MG63 (cell line): ENCODE results near the gene GORASP1. TPM values are rescaled to one million over a fixed set of nuclear protein-coding genes. Genes with fewer than 3 reads are reported as not detected.

ENCODE experiments used
- DNase-seq: peaks from one replicate; pipeline ENCODE4 v3.0.0-alpha.2; 2020
- H3K27me3 ChIP-seq: fragments of 250-450 bp; sonication (Bioruptor Pico); 2 replicates; pipeline ENCODE4 v1.5.1; 2020; ENCODE audit warnings: mild to moderate bottlenecking, moderate library complexity
- H3K36me3 ChIP-seq: fragments of 250-450 bp; sonication (Bioruptor Pico); 2 replicates; pipeline ENCODE4 v1.5.1; 2020; ENCODE audit warnings: mild to moderate bottlenecking, moderate library complexity
- H3K4me3 ChIP-seq: fragments of 250-450 bp; sonication (Bioruptor Pico); 2 replicates; pipeline ENCODE4 v1.5.1; 2020; ENCODE audit warnings: mild to moderate bottlenecking, moderate library complexity
- H3K9me3 ChIP-seq: fragments of 250-450 bp; sonication (Bioruptor Pico); 2 replicates; pipeline ENCODE4 v1.5.1; 2020; ENCODE audit warnings: mild to moderate bottlenecking, moderate library complexity
- total RNA-seq: library from RNA; depleted of rRNA; stranded (reverse); fragments of >200 nt; shearing (Covaris generic); gene quantifications from 2 replicates; pipeline ENCODE4 v1.2.3, GENCODE V29; 2014; ENCODE audit warnings: low replicate concordance; rRNA removed

Gene GORASP1
- total RNA-seq: 11.4 and 19.4 TPM in 2 replicates

GRCh38 chr3:39107388-39108199 lies at the start of gene GORASP1, which contains the start of gene TTC21A:
Gene GORASP1, minus strand, starts transcription at chr3:39107627. Its CDS starts 86 bp downstream, at chr3:39107541.
Gene TTC21A, plus strand, starts transcription at chr3:39107680. Its CDS starts 158 bp downstream, at chr3:39107838.
- Histone ChIP-seq H3K36me3 (no peaks in the 10 kb centered on the region), H3K4me3 (peak within 1 kb of the TSS; percentile 77)
- DNase-seq: peak; percentile 75

DNA sequence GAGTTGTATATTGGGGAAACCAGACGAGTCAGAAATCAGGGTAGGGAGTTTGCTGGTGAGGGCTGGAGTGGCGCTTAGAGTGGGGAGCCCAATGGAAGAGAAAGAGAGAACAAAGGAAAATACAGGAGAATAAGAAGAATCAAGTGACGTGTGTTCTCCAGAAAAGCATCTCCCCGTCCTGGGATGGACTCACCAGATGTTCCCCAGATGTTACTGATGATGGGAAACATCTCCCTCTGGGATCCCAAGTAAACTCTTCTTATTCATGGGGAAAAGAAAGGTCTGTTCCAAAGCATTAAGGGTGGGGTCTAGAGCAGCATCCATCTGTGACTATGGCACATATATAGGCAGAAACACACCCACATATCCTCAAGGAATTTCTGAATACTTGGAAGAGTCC lies 49.0 kb upstream of the GORASP1 start:
- DNase-seq: no peak
- Histone ChIP-seq H3K36me3 (no peaks in the 10 kb centered on the region), H3K27me3 (no peaks in the 10 kb centered on the region), H3K4me3 (no peak overlapping the region), H3K9me3 (no peaks in the 10 kb centered on the region)

More at GRCh38 chr3:39107388-39108199, at the start of gene GORASP1, which contains the start of gene TTC21A:
- Histone ChIP-seq H3K9me3 (no peaks in the 10 kb centered on the region), H3K27me3 (no peaks in the 10 kb centered on the region)

- DNase-seq: peak; percentile 18
- Histone ChIP-seq H3K36me3 (no peaks in the 10 kb centered on the region), H3K4me3 (no peak overlapping the region), H3K9me3 (no peaks in the 10 kb centered on the region), H3K27me3 (no peaks in the 10 kb centered on the region)
These were observed 47.0 kb upstream of the GORASP1 start for GRCh38 chr3:39154280-39155021.

DNA sequence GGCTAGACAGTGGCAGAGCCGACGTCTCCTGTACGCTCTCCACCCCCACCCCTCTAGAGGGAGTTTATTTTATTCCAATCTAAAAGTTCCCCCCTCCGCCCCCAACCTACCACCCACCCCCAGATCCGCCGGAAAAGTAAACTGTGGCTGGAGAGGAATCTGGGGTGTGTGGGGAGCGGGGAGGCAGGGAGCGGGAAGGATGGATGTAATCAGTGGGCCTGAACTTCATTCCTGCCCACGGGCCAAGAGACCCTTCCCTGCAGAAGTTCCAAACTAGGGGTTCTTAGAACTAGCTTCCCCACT lies 46.5 kb upstream of the GORASP1 start:
- H3K4me3 ChIP-seq: no peak overlapping the region; the same call in 1 of the 2 replicates
- H3K27me3 ChIP-seq: no peaks in the 10 kb centered on the region
- no peaks in the 10 kb centered on the region for H3K36me3 ChIP-seq
- H3K9me3 ChIP-seq: no peaks in the 10 kb centered on the region
- no peak for DNase-seq

DNA sequence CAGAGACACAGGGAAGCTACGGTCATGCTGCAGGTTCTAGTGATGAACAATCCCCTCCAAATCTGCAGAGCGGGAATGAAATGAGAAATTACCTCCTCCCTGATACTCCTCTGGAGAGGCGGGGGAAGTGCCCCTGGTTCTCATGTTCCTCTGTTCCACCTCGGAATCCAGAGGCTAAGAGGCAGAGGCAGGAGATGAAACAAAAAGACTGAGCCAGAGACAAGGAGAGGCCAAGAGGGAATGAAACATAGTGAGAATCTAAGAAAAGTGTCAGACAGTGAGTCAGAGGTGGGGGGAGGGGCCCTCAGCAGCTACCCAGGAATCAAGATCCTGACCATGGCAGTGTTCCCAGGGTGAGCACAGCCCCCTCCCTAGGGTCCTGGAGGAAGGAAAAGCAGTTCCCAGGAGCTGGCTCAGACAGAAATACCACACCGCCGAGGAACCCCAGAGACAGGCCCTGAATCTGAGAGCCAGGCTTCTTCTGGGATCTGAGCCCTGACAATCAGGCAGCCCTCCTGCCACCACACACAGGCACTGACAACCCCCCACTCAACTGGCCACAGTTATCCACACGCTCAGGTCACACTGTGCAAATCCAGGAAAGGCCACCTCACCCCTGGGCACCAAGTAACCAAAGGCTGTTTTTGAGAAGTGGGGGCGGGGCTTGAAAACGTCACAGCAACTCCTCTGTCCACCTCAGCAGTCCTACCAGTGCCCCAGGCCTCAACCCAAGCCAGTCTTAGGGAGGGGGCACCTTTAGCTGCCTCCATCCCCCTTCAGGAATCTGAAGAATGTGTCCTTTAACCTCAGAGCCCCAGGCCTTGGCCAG lies 43.6 kb upstream of the GORASP1 start:
- DNase-seq: peak; percentile 93

DNA sequence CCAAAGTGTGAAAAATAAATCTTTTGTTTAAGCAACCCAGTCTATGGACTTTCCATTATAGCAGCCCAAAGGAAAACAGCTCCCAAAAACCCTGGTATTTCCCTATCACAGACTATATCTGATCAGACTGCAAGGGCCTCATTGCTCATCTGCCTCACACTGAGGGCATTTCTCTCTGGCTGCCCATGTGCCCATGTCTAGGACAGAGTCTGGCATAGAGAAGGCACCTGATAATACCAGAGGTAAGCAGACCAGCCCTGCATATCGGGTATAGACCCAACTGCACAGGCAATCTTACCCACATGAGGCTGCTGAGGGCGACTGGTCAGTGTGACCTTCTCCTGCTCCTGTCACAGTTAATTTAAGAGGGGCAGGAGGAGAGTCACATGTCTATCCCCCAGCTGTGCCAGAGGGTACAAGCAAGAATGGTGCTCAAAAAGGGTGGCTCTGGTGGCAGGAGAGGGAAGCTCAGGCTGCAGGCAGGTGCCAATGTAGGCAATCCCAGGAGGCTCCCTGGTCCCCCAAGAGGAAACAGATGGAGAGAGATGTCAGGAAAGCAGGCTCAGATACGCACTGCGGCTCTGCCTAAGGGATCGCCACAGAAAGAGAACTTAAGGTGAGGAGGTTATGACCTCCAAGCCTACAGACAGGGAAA lies 42.8 kb upstream of the GORASP1 start:
- Histone ChIP-seq H3K36me3 (peaks cover 10% of the 10 kb centered on the region), H3K4me3 (0 out of 2 replicates have a peak overlapping the region, but pooled peaks have one; percentile 14), H3K27me3 (no peaks in the 10 kb centered on the region), H3K9me3 (no peaks in the 10 kb centered on the region)
- DNase-seq: no peak

More for the DNA sequence above, 43.6 kb upstream of the GORASP1 start:
- Histone ChIP-seq H3K9me3 (no peaks in the 10 kb centered on the region), H3K4me3 (peak overlapping the region; percentile 64), H3K36me3 (peaks cover 4% of the 10 kb centered on the region), H3K27me3 (no peaks in the 10 kb centered on the region)

DNA sequence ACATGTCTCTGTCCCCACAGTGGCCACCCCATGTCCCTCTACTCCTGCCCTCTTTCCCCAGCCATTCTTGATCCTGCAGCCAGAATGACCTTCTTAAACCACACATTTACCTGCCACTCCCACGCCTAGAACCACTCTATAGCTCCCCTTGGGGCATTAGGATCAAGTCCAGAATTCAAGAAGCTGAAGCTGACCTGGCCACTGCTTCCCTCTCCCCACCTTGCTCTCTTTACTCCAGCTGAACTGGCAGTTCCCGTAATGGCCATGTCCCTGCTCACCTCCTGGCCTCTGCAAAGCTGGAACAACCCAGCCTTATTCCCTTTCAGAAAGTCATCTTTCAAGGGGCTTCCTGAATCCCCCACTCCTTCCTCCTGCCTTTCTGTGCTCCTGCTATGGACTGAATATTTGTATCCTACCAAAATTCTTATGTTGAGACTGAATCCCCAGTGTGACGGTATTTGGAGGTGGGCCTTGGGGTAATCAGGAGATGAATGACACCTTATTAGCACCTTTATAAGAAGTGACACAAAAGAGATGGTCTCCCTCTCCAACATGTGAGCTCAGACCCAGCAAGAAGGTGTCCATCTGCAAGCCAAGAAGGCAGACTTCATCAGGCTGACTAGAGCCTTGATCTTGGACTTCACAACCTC lies 42.2 kb upstream of the GORASP1 start:
- no peak for DNase-seq
- Histone ChIP-seq H3K9me3 (no peaks in the 10 kb centered on the region), H3K36me3 (peaks cover 10% of the 10 kb centered on the region), H3K4me3 (no peak overlapping the region), H3K27me3 (no peaks in the 10 kb centered on the region)

DNA sequence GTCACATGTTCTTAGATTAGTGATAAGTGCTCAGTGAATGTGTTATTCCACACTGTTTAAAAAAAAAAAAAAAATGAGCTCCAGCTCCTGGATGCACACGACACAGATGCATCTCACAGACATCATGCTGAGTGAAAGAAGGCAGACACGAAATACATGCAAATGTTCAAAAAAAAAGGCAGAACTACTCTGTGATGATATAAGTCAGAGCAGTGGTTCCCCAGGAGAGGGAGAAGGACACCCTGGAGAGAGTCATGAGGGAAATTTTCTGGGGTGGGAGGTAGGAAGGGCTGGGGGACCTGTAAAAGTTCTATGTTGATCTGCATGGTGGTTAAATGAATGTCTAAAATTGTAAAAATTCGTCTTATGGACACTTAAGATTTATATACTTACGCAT lies 41.6 kb upstream of the GORASP1 start:
- no peak overlapping the region for H3K4me3 ChIP-seq
- H3K36me3 ChIP-seq: peaks cover 10% of the 10 kb centered on the region
- H3K27me3 ChIP-seq: no peaks in the 10 kb centered on the region
- H3K9me3 ChIP-seq: no peaks in the 10 kb centered on the region
- DNase-seq: no peak

GRCh38 chr3:39148435-39149058 lies 41.1 kb upstream of the GORASP1 start:
- DNase-seq: no peak
- Histone ChIP-seq H3K4me3 (no peak overlapping the region), H3K36me3 (peaks cover 10% of the 10 kb centered on the region), H3K27me3 (no peaks in the 10 kb centered on the region), H3K9me3 (no peaks in the 10 kb centered on the region)

- Histone ChIP-seq H3K4me3 (no peak overlapping the region), H3K36me3 (peaks cover 12% of the 10 kb centered on the region), H3K9me3 (no peaks in the 10 kb centered on the region), H3K27me3 (no peaks in the 10 kb centered on the region)
- no peak for DNase-seq
These were observed 40.4 kb upstream of the GORASP1 start for GRCh38 chr3:39147711-39148434.

DNA sequence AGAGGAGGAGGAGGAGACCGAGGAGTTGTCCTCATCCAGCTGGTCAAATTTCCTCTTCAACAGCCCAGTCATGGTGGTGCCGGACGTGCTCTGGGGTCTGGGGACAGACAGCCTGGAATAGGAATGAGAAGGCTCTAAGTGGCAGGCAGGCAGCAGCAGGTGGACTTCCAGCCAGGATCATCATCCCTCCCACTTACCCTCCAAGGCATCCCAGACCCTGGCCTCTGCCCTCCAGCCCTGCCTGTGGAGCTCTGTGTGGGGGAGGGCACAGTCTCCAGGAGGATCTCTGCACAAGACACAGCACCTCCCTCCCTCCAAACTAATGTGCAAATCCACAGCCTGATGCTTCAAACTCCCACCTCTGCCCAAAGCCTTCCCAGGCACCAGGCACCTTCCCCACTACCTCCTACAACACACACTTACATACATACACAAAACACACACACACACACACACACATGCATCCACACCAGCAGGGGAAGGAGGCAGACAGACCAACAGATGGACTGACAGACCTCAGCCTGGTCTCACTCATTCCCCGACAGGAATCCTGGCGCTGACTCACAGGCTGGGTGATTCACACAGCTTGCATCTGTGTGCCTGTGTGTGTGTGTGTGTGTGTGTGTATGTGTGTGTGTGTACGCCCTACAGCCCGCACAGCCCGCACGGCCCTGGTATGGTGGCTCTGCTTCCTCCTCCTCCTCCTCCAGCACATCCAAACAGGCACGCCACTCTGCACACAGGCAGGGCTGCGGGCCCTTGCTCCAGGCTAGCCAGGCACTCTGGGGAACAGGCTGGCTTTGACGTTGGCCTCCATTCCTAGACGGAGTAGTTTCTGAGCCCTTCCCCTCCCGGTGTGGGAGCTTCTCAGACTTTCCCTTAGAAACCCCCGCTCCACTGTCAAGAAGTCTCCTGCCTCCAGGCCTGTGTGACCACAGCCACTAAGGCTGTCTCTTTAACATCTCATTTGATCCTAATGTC lies 39.5 kb upstream of the GORASP1 start:
- H3K27me3 ChIP-seq: no peaks in the 10 kb centered on the region
- no peaks in the 10 kb centered on the region for H3K9me3 ChIP-seq
- H3K4me3 ChIP-seq: no peak overlapping the region
- peak; percentile 93 for DNase-seq
- H3K36me3 ChIP-seq: peaks cover 14% of the 10 kb centered on the region

DNA sequence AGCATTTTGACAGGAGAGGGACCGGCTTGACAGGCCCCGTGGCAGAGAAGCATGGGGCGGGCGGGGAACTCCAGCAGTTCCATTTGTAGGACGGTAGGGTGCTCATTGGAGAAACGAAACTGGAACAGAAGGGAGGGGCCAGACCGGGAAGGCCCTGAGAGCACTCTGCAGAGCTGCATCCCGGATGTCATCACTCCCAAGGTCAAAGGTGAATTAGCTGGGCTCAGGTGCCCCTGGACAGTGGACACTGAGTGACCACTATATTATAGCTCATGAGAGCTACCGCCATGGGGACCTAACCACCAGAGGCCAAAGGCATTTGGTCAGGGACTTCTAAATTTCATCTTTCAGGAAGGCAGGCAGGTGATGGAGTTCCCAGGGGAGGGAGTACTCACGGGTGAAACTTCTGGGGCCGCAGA lies 38.7 kb upstream of the GORASP1 start:
- H3K9me3 ChIP-seq: no peaks in the 10 kb centered on the region
- peaks cover 14% of the 10 kb centered on the region for H3K36me3 ChIP-seq
- no peaks in the 10 kb centered on the region for H3K27me3 ChIP-seq
- DNase-seq: no peak
- H3K4me3 ChIP-seq: no peak overlapping the region

DNA sequence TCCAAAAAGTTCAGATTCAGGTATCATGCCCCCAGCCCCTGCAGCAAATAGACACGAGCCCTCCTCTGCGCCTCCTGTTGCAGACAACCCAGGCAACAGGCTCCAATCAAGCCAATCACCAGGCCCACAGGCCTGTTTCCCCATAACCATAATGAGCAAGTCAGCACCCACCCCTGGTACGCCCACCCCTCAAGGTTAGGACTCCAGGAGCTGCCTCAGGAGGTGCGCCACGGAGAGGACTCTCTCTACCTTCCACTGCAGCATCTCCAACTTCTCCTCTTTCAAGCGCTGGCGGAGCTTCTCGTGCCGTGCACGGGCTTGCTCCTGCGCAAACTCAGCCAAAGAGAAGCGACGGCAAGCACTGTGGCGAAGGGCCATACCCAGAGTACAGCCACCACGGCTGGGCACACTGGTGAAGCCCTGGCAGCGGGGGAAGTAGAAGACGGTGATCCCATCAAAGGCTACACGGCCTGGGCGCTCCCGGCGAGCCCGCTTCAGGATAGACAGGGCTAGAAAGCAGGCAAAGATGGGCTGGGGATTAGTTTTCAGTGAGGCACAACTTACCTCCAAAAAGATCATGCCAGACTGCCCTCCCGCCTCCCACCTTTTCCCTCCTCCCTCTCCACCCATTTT lies 37.4 kb upstream of the GORASP1 start:
- no peak for DNase-seq
- Histone ChIP-seq H3K9me3 (no peaks in the 10 kb centered on the region), H3K4me3 (no peak overlapping the region), H3K36me3 (peaks cover 16% of the 10 kb centered on the region), H3K27me3 (no peaks in the 10 kb centered on the region)
